Kidney epithelial cell (primary cell): ENCODE measurements around the gene BRF1. TPM values are rescaled to one million over a fixed set of nuclear protein-coding genes. Genes with fewer than 3 reads are reported as not detected.

Experiments used
- DNase-seq: peaks from one replicate; pipeline ENCODE4 v3.0.0-alpha.2; 2010; ENCODE audit warnings: low read depth
- H3K27me3 ChIP-seq: 2 replicates; pipeline ENCODE4 v1.6.0; 2011; ENCODE audit warnings: low read length; ENCODE audit not compliant: control insufficient read depth, insufficient read depth
- H3K36me3 ChIP-seq: 2 replicates; pipeline ENCODE4 v1.5.1; 2011; ENCODE audit warnings: low read length; ENCODE audit not compliant: control insufficient read depth, insufficient read depth
- H3K4me3 ChIP-seq: 2 replicates; pipeline ENCODE4 v1.5.1; 2011; ENCODE audit warnings: low read depth, mild to moderate bottlenecking, control low read depth, low read length
- CTCF ChIP-seq: IDR thresholded peaks from 2 replicates; pipeline ENCODE4 v1.5.1; 2011; ENCODE audit warnings: mild to moderate bottlenecking, moderate library complexity, low read length, control low read depth, inconsistent platforms; ENCODE audit not compliant: insufficient read depth, poor library complexity, severe bottlenecking
- total RNA-seq: library from RNA; depleted of rRNA; stranded (reverse); fragments of >200 nt; gene quantifications from 2 replicates; pipeline ENCODE4 v1.2.3, GENCODE V29; 2015

The BRF1 gene
- total RNA-seq, 1 donor from 2014 or later, result 48.4 TPM

- no peak for TF ChIP-seq CTCF
- DNase-seq, result no peak
- Histone ChIP-seq H3K36me3 (no peaks in the 10 kb centered on the region), H3K27me3 (peaks cover 35% of the 10 kb centered on the region), H3K4me3 (no peak overlapping the region)
Measured at GRCh38 chr14:105195522-105196264, 105.1 kb downstream of the BRF1 start.

DNA sequence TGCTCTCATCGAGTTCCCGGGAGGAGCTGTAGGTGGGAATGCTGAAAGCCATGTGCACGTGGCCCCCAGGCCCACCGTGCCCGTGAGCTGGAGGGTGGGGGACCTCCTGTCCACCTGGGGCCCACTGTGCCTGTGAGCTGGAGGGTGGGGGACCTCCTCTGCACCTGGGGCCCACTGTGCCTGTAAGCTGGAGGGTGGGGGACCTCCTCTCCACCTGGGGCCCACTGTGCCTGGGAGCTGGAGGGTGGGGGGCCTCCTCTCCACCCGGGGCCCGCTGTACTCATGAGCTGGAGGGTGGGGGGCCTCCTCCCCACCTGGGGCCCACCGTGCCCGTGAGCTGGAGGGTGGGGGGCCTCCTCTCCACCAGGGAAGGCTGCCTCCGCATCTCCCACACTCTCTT is 105.8 kb downstream of the BRF1 start:
- no peaks in the 10 kb centered on the region for H3K36me3 ChIP-seq
- H3K27me3 ChIP-seq, result peaks cover 35% of the 10 kb centered on the region
- no peak overlapping the region for H3K4me3 ChIP-seq
- no peak for TF ChIP-seq CTCF
- DNase-seq, result no peak

DNA sequence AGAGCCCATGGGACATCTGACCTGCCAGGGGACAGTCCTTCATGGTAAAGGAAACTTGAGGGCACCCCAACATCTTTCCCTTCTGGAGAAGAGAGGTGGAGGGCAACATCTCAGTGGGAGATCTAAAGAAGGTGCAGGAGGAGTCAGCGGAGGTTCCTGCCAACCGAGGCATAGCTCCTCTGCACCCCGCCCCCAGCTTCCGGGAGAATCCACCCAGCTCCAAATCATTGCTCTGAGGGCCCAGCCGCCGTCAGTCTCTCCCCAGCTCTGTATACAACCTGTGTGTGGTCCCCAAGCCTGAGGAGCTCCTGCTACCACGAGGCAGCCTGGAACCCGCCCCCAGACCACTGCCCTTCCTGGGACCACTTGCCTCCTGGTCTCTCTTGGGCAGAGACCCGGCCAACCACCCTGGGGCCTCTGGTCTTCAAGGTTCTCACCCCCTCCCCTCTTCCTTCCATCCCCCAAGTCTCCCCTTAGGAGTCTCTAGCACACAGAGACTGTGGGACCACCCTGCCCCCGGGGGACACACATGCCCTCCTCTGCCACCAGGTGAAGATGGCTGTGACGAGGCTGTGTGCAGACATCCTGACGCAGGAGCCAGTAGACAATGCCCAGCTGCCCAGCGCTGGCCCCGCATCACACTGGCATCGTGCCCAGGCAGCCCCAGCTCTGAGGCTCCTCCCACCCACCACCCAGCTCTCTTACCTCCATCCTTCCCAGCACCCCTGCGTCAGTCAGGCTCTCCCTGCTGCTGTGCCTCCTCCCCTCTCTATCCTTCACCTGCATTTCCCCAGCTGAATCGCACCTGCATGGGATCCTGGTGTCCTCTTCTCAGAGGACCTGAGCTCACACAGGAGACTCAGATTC is 106.7 kb downstream of the BRF1 start:
- Histone ChIP-seq H3K27me3 (peaks cover 35% of the 10 kb centered on the region), H3K4me3 (no peak overlapping the region), H3K36me3 (no peaks in the 10 kb centered on the region)
- no peak for TF ChIP-seq CTCF
- DNase-seq, result no peak

- Histone ChIP-seq H3K4me3 (no peak overlapping the region), H3K27me3 (peaks cover 32% of the 10 kb centered on the region), H3K36me3 (no peaks in the 10 kb centered on the region)
- no peak for TF ChIP-seq CTCF
- DNase-seq, result no peak
Measured at GRCh38 chr14:105192866-105193731, 107.7 kb downstream of the BRF1 start.

DNA sequence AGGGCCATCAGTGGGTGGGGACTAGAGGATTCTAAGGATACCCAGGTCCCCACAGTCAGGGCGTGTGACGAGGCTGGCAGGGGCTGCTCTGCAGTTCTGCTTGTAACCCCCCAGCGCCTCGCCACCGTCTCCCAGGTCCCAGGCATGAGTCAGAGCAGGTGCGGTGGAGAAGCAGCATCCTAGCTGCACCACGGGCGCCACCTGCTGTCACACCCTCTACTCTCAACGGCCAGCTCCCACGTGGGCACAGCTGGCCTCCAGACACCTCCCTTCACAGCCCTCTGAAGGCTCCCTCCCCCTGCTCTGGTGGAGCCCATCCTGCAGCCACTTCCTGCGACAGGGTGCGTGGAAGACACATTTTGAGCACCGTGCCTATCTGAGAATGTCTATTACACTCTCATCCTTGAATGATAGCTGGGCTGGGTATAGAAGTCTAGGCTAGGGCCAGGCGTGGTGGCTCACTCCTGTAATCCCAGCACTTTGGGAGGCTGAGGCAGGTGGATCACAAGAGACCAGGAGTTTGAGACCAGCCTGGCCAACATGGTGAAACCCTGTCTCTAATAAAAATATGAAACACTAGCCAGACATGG is 112.8 kb downstream of the BRF1 start:
- no peak for DNase-seq
- TF ChIP-seq CTCF, result peak; percentile 16
- H3K36me3 ChIP-seq, result no peaks in the 10 kb centered on the region
- no peak overlapping the region for H3K4me3 ChIP-seq
- H3K27me3 ChIP-seq, result peaks cover 5% of the 10 kb centered on the region
